AG04449 (cell line): Measurements from ENCODE around the gene ANKRD66.

ENCODE experiments used
- CTCF ChIA-PET: fragments of 350-600 bp; formaldehyde crosslinking; extraction: SDS; loops from one replicate; lab custom pipeline; 2021; ENCODE audit warnings: antibody characterized with exemption; lab: Yijun Ruan, JAX
- POLR2A ChIA-PET: fragments of 400-600, 350-600 bp; formaldehyde crosslinking; extraction: SDS; loops from one replicate; lab custom pipeline; 2020; ENCODE audit warnings: antibody characterized with exemption, inconsistent platforms; lab: Yijun Ruan, JAX
- DNase-seq: peaks from one replicate; pipeline ENCODE4 v3.0.0-alpha.2; 2010; ENCODE audit warnings: low read depth, low spot score
- H3K4me3 ChIP-seq: 2 replicates; pipeline ENCODE4 v1.5.1; 2011; ENCODE audit warnings: low read depth, mild to moderate bottlenecking, control low read depth, low read length
- TF ChIP-seq, protein P1 (sequence below): IDR thresholded peaks from one replicate; pipeline ENCODE4 v1.5.1; 2011; ENCODE audit warnings: mild to moderate bottlenecking, moderate library complexity, low read length, control low read depth, inconsistent platforms; ENCODE audit not compliant: insufficient read depth; ENCODE audit errors: missing control alignments

Gene ANKRD66

DNA sequence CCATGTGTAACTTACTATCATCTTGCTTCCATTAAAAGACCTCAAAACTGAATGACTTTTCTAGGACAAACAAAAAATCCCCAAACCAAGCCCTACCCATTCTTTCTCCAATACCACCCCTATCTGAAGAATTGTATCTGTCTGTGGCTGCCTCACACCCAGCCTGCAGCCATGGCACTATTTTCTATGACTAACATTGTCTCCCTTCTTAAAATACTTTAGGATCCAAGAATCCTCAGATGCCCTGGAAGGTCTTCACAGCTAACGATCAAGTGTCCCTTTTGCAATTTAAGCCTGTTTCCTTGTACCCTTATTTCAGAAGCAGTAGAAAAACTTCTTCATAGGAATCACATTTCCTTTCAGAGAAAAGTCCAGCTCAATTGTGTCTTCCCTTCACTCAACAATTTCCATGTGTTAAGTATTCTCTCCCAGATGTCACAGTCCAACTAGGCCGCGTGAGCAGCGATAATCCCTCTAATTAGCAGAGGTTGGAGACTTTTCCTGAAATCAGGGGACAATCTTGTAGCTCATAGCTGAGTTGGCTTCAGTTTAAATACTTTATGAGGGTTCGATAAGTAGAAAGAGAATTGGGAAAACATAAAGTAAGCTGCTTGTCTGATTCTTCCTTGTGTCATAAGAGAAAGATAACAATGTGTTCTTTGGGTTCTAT lies 41.3 kb downstream of the ANKRD66 start:
- no peak for DNase-seq
- no peak overlapping the region for H3K4me3 ChIP-seq
- ChIA-PET POLR2A (no interaction called here), CTCF (no interaction called here)
- TF ChIP-seq, protein P1, sequence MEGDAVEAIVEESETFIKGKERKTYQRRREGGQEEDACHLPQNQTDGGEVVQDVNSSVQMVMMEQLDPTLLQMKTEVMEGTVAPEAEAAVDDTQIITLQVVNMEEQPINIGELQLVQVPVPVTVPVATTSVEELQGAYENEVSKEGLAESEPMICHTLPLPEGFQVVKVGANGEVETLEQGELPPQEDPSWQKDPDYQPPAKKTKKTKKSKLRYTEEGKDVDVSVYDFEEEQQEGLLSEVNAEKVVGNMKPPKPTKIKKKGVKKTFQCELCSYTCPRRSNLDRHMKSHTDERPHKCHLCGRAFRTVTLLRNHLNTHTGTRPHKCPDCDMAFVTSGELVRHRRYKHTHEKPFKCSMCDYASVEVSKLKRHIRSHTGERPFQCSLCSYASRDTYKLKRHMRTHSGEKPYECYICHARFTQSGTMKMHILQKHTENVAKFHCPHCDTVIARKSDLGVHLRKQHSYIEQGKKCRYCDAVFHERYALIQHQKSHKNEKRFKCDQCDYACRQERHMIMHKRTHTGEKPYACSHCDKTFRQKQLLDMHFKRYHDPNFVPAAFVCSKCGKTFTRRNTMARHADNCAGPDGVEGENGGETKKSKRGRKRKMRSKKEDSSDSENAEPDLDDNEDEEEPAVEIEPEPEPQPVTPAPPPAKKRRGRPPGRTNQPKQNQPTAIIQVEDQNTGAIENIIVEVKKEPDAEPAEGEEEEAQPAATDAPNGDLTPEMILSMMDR: no peak

DNA sequence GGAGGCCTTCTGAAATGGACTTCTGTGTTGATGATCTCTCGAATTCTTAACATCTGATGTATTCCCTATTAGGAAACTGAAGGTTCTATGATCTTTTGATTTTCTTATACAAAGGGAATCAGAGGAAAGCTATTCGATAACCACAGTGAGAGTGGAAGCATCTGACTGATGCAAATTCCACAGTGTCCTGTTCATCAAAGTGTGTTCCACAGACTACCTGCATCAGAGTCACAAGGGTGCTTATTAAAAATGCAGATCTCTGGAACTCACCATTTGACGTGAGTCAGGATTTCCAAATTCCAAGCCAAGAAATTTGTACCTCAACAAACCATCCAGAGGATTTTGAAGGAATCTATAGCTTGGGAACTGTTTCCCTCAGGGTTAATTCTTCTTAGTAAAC lies 42.1 kb downstream of the ANKRD66 start:
- DNase-seq: no peak
- POLR2A ChIA-PET: no interaction called here
- TF ChIP-seq, protein P1: no peak
- CTCF ChIA-PET: no interaction called here
- H3K4me3 ChIP-seq: no peak overlapping the region

DNA sequence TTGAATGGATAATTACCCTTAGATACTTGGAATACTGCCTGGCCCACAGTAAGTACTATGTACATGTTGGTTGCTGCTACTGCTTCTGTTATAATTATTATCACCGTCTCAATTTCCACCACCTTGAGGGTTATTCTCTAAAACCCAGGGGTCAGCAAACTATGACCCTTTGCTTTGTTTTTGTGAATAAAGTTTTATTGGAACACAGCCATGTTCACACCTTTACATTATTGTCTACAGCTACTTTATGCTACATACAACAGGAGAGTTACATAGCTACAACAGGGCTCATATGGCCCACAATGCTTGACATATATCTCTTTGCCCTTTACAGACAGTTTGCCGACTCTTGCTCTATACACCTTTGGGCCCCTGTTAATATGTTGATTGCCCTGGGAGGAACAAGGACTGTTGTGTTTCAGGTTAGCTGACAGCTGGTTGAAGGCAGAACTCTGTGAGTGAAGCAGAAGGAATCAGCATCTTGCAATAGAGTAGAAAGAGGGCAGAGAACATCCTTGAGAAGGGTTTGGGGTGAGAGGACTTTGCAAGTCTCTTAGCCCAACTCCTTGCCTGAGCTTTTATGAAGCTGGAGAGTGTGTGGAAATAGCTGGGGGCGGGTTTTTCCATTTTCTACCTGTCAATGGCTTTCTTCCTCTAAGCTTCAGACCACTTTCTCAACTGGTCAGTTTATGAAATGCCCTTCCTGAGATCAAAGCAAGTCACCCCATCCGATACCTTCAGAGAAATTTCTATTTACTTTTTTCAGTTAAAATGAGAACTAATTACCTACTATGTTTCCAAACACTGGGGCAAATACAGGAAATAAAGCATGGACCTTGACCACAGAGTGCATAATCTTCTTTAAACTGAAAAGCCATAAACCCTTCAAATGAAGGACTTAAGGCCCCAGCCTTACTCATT lies 43.0 kb downstream of the ANKRD66 start:
- H3K4me3 ChIP-seq: no peak overlapping the region
- TF ChIP-seq, protein P1: no peak
- ChIA-PET CTCF (no interaction called here), POLR2A (no interaction called here)
- DNase-seq: no peak

DNA sequence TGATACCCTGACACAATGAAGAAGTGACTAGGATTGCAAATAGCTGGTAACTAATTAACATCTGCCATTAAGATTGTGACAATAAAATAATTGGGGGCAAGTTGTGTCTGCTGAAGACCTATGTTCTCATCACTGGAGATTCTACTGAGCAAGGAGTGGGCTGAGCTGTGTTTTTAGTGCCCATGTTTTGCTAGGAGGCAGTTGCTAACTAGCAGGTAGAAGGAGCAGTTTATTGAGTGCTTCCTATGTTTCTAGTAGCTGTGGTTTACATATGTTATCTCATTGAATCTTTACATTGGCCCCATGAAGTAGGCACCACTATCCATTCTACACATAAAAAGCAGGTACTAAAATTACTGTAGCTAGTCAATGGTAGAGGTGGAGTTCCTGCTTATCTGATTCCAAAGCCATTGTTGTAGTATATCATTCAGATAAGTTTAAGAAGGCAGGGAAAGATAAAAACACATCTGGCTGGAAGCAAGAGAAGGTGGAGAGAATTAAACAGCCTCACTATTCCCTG lies 43.7 kb downstream of the ANKRD66 start:
- POLR2A ChIA-PET: no interaction called here
- no peak overlapping the region for H3K4me3 ChIP-seq
- TF ChIP-seq, protein P1: no peak
- DNase-seq: no peak
- CTCF ChIA-PET: no interaction called here

DNA sequence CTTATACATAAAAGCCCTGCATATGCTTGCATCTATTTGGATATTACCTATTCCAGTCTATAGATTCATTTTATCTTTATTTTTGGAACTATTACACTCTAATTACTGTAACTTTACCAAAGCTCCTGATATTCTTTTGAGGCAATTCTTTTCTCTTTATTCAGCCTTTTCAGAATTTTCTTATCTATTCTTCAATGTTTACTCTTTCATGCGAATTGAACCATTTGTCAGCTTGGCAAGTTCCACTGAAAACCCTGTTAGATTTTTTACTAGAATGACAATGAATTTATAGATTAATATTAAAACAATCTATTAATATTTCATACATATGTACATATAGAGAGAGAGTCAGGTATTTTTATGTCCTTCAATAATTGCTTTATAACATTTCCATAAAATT lies 45.9 kb downstream of the ANKRD66 start:
- no peak for DNase-seq
- no peak overlapping the region for H3K4me3 ChIP-seq
- TF ChIP-seq, protein P1: no peak
- ChIA-PET POLR2A (no interaction called here), CTCF (no interaction called here)

DNA sequence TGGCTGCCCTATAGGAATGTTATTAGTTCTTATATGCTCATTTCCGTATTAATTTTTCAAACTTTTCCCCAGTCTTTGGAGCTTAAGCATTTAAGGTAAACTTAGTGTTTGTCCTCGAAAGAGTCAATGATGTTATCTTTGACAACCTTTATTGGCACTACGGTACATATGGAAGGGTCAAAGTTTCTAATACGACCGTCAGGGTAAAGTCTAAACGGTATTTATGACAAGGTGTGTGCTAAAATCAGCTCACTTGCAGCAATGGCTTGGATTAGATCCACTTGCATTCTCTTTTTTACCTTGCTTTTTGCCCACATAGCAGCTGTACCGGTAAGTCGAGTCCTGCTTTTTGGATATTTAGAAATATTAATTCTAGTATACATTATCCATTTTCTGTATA lies 46.4 kb downstream of the ANKRD66 start, which contains the start of gene MEP1A:
TSS of gene MEP1A (plus strand) at position 252 of the 400 bp plus-strand sequence. CDS start at position 262, 10 bp downstream.
- H3K4me3 ChIP-seq: no peak within 1 kb of the TSS
- TF ChIP-seq, protein P1: no peak
- CTCF ChIA-PET: no interaction called here
- no peak for DNase-seq
- POLR2A ChIA-PET: no interaction called here
